GM23338 (cell line): ENCODE measurements around the gene ZNF587B. TPM values are rescaled to one million over a fixed set of nuclear protein-coding genes. Genes with fewer than 3 reads are reported as not detected.
"Not testable (repeated sequence)": the region's sequence is repeated elsewhere in the genome, so short reads cannot be mapped to it uniquely, and the experiment has no call there.

Source experiments
- ATAC-seq: fragments of 200-7000 bp; cut with Tn5 transposase; 3 replicates; pipeline ENCODE4 v1.9.1; 2020
- DNase-seq: peaks from one replicate; pipeline ENCODE4 v3.0.0-alpha.2; 2015; ENCODE audit warnings: low spot score
- H2AFZ ChIP-seq: fragments of 200-600 bp; sonication (generic); 2 replicates; pipeline ENCODE4 v1.8.0; 2016; ENCODE audit warnings: antibody characterized with exemption, mild to moderate bottlenecking, moderate library complexity
- H3F3A ChIP-seq: fragments of 200-600 bp; sonication (generic); replicated peaks from 2 replicates; pipeline ENCODE4 v1.8.0; 2017; ENCODE audit warnings: antibody characterized with exemption, mixed run types, low read depth
- H3K27ac ChIP-seq: fragments of 200-600 bp; sonication (generic); 2 replicates; pipeline ENCODE4 v1.6.1; 2016; ENCODE audit warnings: low read depth
- H3K27me3 ChIP-seq: fragments of 200-600 bp; sonication (generic); 2 replicates; pipeline ENCODE4 v1.8.0; 2016; ENCODE audit warnings: mild to moderate bottlenecking, mixed run types, moderate library complexity; ENCODE audit not compliant: insufficient read depth
- H3K36me3 ChIP-seq: fragments of 200-600 bp; sonication (generic); 2 replicates; pipeline ENCODE4 v1.8.0; 2016; ENCODE audit warnings: mild to moderate bottlenecking; ENCODE audit not compliant: insufficient read depth
- H3K4me1 ChIP-seq: fragments of 200-600 bp; sonication (generic); 2 replicates; pipeline ENCODE4 v1.8.0; 2016; ENCODE audit warnings: mild to moderate bottlenecking, moderate library complexity; ENCODE audit not compliant: insufficient read depth
- H3K4me2 ChIP-seq: fragments of 200-600 bp; sonication (generic); 2 replicates; pipeline ENCODE4 v1.7.1; 2017; ENCODE audit warnings: mixed run types
- H3K4me3 ChIP-seq: fragments of 200-600 bp; sonication (generic); 2 replicates; pipeline ENCODE4 v1.6.1; 2016; ENCODE audit warnings: mixed run types
- H3K79me2 ChIP-seq: fragments of 200-600 bp; sonication (generic); replicated peaks from 2 replicates; pipeline ENCODE4 v1.8.0; 2017; ENCODE audit warnings: mild to moderate bottlenecking; ENCODE audit not compliant: insufficient read depth
- H3K9me2 ChIP-seq: fragments of 200-600 bp; sonication (generic); 2 replicates; pipeline ENCODE4 v1.8.0; 2017; ENCODE audit not compliant: insufficient read depth
- H4K20me1 ChIP-seq: fragments of 200-600 bp; sonication (generic); replicated peaks from 2 replicates; pipeline ENCODE4 v1.8.0; 2017; ENCODE audit warnings: mild to moderate bottlenecking; ENCODE audit not compliant: insufficient read depth
- H3K27ac Mint-ChIP-seq: 2 replicates; pipeline ENCODE4 v1.8.0; 2020; ENCODE audit warnings: inconsistent platforms, mild to moderate bottlenecking, moderate library complexity, mixed read lengths
- H3K27me3 Mint-ChIP-seq: 3 replicates; pipeline ENCODE4 v1.8.0; 2022; ENCODE audit warnings: low read depth, mild to moderate bottlenecking, moderate library complexity, mixed read lengths, inconsistent platforms; ENCODE audit not compliant: insufficient read depth, poor library complexity
- H3K36me3 Mint-ChIP-seq: 3 replicates; pipeline ENCODE4 v1.8.0; 2021; ENCODE audit warnings: low read depth, mild to moderate bottlenecking, inconsistent platforms, moderate library complexity, mixed read lengths
- H3K4me1 Mint-ChIP-seq: 3 replicates; pipeline ENCODE4 v1.8.0; 2020; ENCODE audit warnings: mild to moderate bottlenecking, inconsistent platforms, mixed read lengths
- H3K4me3 Mint-ChIP-seq: 3 replicates; pipeline ENCODE4 v1.8.0; 2021; ENCODE audit warnings: moderate library complexity, mild to moderate bottlenecking, inconsistent platforms, mixed read lengths
- H3K9me3 Mint-ChIP-seq: 3 replicates; pipeline ENCODE4 v1.8.0; 2020; ENCODE audit warnings: moderate library complexity, mild to moderate bottlenecking, inconsistent platforms, mixed read lengths
- CREB1 ChIP-seq: fragments of 250-450 bp; sonication (Bioruptor Pico); IDR thresholded peaks from 2 replicates; pipeline ENCODE4 v1.5.0; 2020; ENCODE audit warnings: low read depth, mild to moderate bottlenecking, moderate library complexity
- CTCF ChIP-seq, 2 experiments: fragments of 200-600 bp in 1 of 2; sonication (generic) in 1 of 2; conservative IDR thresholded peaks; 2 replicates each; pipeline versions ENCODE4 v1.5.1 to v1.6.1; 2016 to 2017; ENCODE audit warnings: antibody characterized with exemption in 2 of 2, low read depth in 2 of 2, mild to moderate bottlenecking in 2 of 2, moderate library complexity in 1 of 2
- JUNB ChIP-seq: IDR thresholded peaks from one replicate; pipeline ENCODE4 v1.6.1; 2016; ENCODE audit warnings: antibody characterized with exemption; ENCODE audit not compliant: unreplicated experiment
- POLR2AphosphoS5 ChIP-seq: IDR thresholded peaks from 2 replicates; pipeline ENCODE4 v1.6.1; 2016; ENCODE audit warnings: antibody characterized with exemption, low read depth
- REST ChIP-seq: IDR thresholded peaks from one replicate; pipeline ENCODE4 v1.6.1; 2018; ENCODE audit warnings: antibody characterized with exemption; ENCODE audit not compliant: unreplicated experiment
- ZNF331 ChIP-seq: fragments of 250-450 bp; sonication (Bioruptor Pico); IDR thresholded peaks from 2 replicates; pipeline ENCODE4 v1.5.0; 2020; ENCODE audit warnings: low read depth, mild to moderate bottlenecking, moderate library complexity
- ZNF462 ChIP-seq: fragments of 250-450 bp; sonication (Bioruptor Pico); IDR thresholded peaks from 2 replicates; pipeline ENCODE4 v1.5.0; 2020; ENCODE audit warnings: mild to moderate bottlenecking, moderate library complexity
- polyA plus RNA-seq: library from polyadenylated mRNA; unstranded; fragments of >200 nt; fragmentation: Nextera tagmentation; extraction: Ambion mirVana; gene quantifications from 2 replicates; pipeline ENCODE4 v1.2.1, GENCODE V29; 2016
- total RNA-seq: library from RNA; depleted of rRNA; stranded (reverse); fragments of >200 nt; shearing (Covaris generic); gene quantifications from 2 replicates; pipeline ENCODE4 v1.2.3, GENCODE V29; 2014

Gene ZNF587B
- total and polyA plus RNA-seq, 2 experiments from 2014 or later: 16.6 to 62.0 TPM

- no peaks in the 10 kb centered on the region for H3K9me3 Mint-ChIP-seq
- no peaks in the 10 kb centered on the region for H3K9me2 ChIP-seq
- H3F3A ChIP-seq: peaks cover 12% of the 10 kb centered on the region
- no peak overlapping the region for H3K4me3 ChIP-seq
- peaks cover 77% of the 10 kb centered on the region for H3K79me2 ChIP-seq
- no peak overlapping the region for H2AFZ ChIP-seq
- peaks cover 44% of the 10 kb centered on the region for H4K20me1 ChIP-seq
- peaks cover 8% of the 10 kb centered on the region for H3K27me3 Mint-ChIP-seq
- TF ChIP-seq JUNB (no peak), POLR2AphosphoS5 (no peak), ZNF331 (CRISPR knock-in tag) (no peak), CTCF (conservative IDR thresholded peaks at IDR 0.05; ENCODE audit: low read depth in 2 of 2) (no peak), CREB1 (CRISPR knock-in tag) (no peak), REST (no peak), ZNF462 (CRISPR knock-in tag) (no peak)
- DNase-seq (no peak), ATAC-seq (no peak)
- peak overlapping the region; percentile 55 for H3K27ac ChIP-seq
- peaks cover 45% of the 10 kb centered on the region for H3K36me3 Mint-ChIP-seq
- H3K4me3 Mint-ChIP-seq: peak overlapping the region; percentile 98; the same call in 1 of the 3 replicates
- no peaks in the 10 kb centered on the region; the same call in 1 of the 2 replicates for H3K36me3 ChIP-seq
- no peaks in the 10 kb centered on the region for H3K27me3 ChIP-seq
- peak overlapping the region; percentile 97 for H3K27ac Mint-ChIP-seq
- H3K4me1 ChIP-seq: peaks cover 17% of the 10 kb centered on the region
- H3K4me1 Mint-ChIP-seq: peaks cover 38% of the 10 kb centered on the region
- H3K4me2 ChIP-seq: 0 out of 2 replicates have a peak overlapping the region, but pooled peaks have one; percentile 12
Measured at GRCh38 chr19:57829316-57829715, 783 bp upstream of the ZNF587B start.

- not testable (repeated sequence) for ATAC-seq, H3K9me2 ChIP-seq, H3K36me3 ChIP-seq, H3K27me3 Mint-ChIP-seq, H3F3A ChIP-seq, H3K4me3 ChIP-seq, H3K4me2 ChIP-seq, DNase-seq, H3K4me1 ChIP-seq, H3K4me1 Mint-ChIP-seq, H3K4me3 Mint-ChIP-seq, H3K27me3 ChIP-seq, H2AFZ ChIP-seq, H3K27ac Mint-ChIP-seq, H3K9me3 Mint-ChIP-seq, H3K27ac ChIP-seq
- Histone ChIP-seq H4K20me1 (peaks cover 44% of the 10 kb centered on the region), H3K79me2 (peaks cover 60% of the 10 kb centered on the region)
- H3K36me3 Mint-ChIP-seq: peaks cover 60% of the 10 kb centered on the region
Measured at GRCh38 chr19:57836991-57837390, 6.9 kb downstream of the ZNF587B start.
